Mucosa of rectum (tissue), 2 donors: ENCODE data around the gene ATP2A1.

Experiments used
- H3K27ac ChIP-seq, 2 donors: one replicate each; pipeline ENCODE4 v1.7.0; 2013; ENCODE audit warnings: inconsistent platforms in 2 of 2, low read depth in 2 of 2, low read length in 2 of 2
- H3K27me3 ChIP-seq, 2 donors: one replicate each; pipeline ENCODE4 v1.7.0; 2013; ENCODE audit warnings: low read length in 2 of 2; ENCODE audit not compliant: control insufficient read depth in 2 of 2, insufficient read depth in 2 of 2
- H3K36me3 ChIP-seq, 2 donors: one replicate each; pipeline ENCODE4 v1.7.0; 2013; ENCODE audit warnings: low read length in 2 of 2; ENCODE audit not compliant: control insufficient read depth in 2 of 2, insufficient read depth in 2 of 2
- H3K4me1 ChIP-seq, 2 donors: one replicate each; pipeline ENCODE4 v1.7.0; 2013; ENCODE audit warnings: low read length in 2 of 2, mild to moderate bottlenecking in 1 of 2; ENCODE audit not compliant: control insufficient read depth in 2 of 2, insufficient read depth in 2 of 2
- H3K4me3 ChIP-seq, 2 donors: one replicate each; pipeline ENCODE4 v1.7.0; 2013; ENCODE audit warnings: low read length in 2 of 2
- H3K9ac ChIP-seq, 2 donors: one replicate each; pipeline ENCODE4 v1.7.0; 2013; ENCODE audit warnings: low read length in 2 of 2, low read depth in 1 of 2, mild to moderate bottlenecking in 1 of 2
- H3K9me3 ChIP-seq, 2 donors: one replicate each; pipeline ENCODE4 v1.7.0; 2013; ENCODE audit warnings: low read length in 2 of 2; ENCODE audit not compliant: control insufficient read depth in 2 of 2
- donor health status: healthy.
- donor health status: Normal muscosa, but diverticular disease.

ATP2A1 gene

DNA sequence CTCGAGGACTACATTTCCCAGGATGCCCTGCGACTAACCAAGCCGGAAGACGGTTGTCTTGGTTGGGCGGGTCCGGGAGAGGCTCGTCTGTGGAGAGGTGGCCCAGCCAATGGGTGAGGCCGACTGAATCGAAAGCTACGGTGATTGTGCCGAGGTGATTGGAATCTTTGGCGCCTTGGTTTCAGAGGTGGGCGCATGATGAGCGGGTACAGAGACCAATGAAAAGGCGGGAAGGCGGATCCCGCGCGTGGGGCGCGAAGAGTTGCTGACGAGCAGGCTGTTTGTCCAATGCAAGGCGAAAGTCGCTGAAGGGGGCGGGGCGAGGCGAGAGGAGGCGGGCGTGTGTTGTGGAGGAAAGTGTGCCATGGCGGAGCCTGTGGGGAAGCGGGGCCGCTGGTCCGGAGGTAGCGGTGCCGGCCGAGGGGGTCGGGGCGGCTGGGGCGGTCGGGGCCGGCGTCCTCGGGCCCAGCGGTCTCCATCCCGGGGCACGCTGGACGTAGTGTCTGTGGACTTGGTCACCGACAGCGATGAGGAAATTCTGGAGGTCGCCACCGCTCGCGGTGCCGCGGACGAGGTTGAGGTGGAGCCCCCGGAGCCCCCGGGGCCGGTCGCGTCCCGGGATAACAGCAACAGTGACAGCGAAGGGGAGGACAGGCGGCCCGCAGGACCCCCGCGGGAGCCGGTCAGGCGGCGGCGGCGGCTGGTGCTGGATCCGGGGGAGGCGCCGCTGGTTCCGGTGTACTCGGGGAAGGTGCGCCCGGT, 72.5 kb downstream of the ATP2A1 start, which contains the start of gene NFATC2IP:
NFATC2IP (plus strand) TSS at position 290 of the 762 bp plus-strand sequence; CDS start at position 365, 75 bp downstream.
- peak within 1 kb of the TSS; percentile 87 for H3K27ac ChIP-seq
- H3K36me3 ChIP-seq: peaks cover 16 to 23% of the 10 kb centered on the region in 2 donors
- H3K9me3 ChIP-seq: no peaks in the 10 kb centered on the region
- H3K4me3 ChIP-seq: peak within 1 kb of the TSS; percentile 74 to 80
- H3K27me3 ChIP-seq: no peaks in the 10 kb centered on the region
- peak within 1 kb of the TSS; percentile 79 to 87 for H3K9ac ChIP-seq
- H3K4me1 ChIP-seq: peaks cover 10 to 14% of the 10 kb centered on the region in 2 donors

DNA sequence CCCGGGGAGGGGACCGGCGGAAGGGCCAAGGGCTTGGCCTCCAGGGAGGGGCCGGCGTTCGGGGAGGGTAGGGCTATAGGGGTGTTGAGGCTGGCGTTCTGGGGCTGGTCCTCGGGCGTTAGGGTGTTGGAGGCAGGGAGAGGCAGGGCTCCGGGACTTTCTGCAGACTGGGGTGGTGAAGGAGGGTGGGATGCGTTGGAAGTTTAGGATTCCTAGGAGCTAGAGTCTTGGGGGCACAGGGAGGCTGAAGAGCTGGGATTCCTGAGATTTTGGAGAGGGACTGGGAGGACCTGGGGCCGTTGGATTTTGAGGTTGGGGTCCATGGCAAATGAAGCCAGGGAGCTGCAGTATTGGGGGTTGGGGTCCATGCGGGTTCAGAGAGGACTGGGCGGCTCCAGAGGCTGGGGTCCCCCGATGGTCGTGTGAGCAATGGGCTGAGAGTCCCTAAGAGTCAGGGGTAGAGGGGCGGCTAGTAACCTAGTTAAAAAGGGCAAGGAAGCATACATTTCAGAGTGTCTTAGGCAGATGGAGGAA, 73.2 kb downstream of the ATP2A1 start:
- Histone ChIP-seq H3K27ac (peak overlapping the region; percentile 87), H3K9me3 (no peaks in the 10 kb centered on the region), H3K4me3 (peak overlapping the region; percentile 74 to 80), H3K36me3 (peaks cover 19 to 29% of the 10 kb centered on the region in 2 donors), H3K9ac (peak overlapping the region; percentile 79 to 87), H3K4me1 (peaks cover 9 to 13% of the 10 kb centered on the region in 2 donors), H3K27me3 (no peaks in the 10 kb centered on the region)
